ENCODE results near the gene CDK1.

DNA sequence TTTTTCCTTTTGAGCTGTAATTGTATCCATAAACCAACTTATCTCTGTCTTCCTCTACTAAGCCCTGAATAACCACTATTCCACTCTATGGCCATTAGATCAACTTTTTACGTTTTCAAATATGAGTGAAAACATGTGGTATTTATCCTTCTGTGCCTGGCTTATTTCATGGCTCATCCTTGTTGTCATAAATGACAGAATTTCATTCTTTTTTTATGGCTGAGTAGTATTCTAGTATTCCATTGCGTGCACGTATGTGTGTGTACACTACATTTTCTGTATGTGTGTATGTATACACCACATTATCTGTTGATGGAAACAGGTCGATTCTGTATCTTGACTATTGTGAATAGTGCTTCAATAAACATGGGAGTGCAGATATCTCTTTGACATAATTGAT lies 11.1 kb downstream of the CDK1 start:
- TF ChIP-seq, protein P1, sequence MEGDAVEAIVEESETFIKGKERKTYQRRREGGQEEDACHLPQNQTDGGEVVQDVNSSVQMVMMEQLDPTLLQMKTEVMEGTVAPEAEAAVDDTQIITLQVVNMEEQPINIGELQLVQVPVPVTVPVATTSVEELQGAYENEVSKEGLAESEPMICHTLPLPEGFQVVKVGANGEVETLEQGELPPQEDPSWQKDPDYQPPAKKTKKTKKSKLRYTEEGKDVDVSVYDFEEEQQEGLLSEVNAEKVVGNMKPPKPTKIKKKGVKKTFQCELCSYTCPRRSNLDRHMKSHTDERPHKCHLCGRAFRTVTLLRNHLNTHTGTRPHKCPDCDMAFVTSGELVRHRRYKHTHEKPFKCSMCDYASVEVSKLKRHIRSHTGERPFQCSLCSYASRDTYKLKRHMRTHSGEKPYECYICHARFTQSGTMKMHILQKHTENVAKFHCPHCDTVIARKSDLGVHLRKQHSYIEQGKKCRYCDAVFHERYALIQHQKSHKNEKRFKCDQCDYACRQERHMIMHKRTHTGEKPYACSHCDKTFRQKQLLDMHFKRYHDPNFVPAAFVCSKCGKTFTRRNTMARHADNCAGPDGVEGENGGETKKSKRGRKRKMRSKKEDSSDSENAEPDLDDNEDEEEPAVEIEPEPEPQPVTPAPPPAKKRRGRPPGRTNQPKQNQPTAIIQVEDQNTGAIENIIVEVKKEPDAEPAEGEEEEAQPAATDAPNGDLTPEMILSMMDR (IDR thresholded peaks at IDR 0.05) = no peak
- TF ChIP-seq POLR2A (IDR thresholded peaks at IDR 0.05) (no peak), EP300 (IDR thresholded peaks at IDR 0.05) (no peak)
